22Rv1 (cell line): ENCODE data around the gene C4orf50.

ENCODE experiments used
- ZFX ChIP-seq: fragments of 450-650 bp; IDR thresholded peaks from 2 replicates; pipeline ENCODE4 v1.6.1; 2017; ENCODE audit warnings: antibody characterized with exemption, borderline replicate concordance
- TF ChIP-seq, protein P1 (sequence below): fragments of 450-650 bp; IDR thresholded peaks from 2 replicates; pipeline ENCODE4 v1.5.1; 2017; ENCODE audit warnings: mild to moderate bottlenecking

DNA sequence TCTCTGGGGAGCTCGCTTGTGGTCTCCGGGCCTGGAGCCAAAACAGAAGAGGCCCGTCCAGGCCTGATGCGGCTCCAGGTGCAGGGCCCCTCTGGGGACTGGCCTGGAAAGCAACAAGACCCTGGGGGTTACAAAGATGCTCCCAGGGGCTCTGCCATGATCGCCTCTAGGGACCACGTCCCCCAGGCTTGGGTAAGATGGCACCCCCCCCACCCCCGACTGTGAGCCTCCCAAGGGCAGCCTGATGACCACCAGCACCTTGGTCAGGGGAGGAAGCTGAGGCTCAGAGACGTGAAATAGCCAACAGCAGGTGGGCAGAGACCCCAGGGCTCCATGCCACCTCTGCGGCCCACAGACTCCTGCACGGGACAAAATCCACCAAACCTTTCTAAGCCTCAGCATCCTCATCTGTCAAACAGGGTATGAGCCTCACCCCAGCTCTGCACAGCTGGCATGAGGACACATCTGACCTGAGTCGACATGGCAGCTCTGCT lies 25.4 kb downstream of the C4orf50 start:
- TF ChIP-seq, protein P1, sequence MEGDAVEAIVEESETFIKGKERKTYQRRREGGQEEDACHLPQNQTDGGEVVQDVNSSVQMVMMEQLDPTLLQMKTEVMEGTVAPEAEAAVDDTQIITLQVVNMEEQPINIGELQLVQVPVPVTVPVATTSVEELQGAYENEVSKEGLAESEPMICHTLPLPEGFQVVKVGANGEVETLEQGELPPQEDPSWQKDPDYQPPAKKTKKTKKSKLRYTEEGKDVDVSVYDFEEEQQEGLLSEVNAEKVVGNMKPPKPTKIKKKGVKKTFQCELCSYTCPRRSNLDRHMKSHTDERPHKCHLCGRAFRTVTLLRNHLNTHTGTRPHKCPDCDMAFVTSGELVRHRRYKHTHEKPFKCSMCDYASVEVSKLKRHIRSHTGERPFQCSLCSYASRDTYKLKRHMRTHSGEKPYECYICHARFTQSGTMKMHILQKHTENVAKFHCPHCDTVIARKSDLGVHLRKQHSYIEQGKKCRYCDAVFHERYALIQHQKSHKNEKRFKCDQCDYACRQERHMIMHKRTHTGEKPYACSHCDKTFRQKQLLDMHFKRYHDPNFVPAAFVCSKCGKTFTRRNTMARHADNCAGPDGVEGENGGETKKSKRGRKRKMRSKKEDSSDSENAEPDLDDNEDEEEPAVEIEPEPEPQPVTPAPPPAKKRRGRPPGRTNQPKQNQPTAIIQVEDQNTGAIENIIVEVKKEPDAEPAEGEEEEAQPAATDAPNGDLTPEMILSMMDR: no peak
- no peak for TF ChIP-seq ZFX
